ENCODE measurements around the gene AUTS2. TPM values are rescaled to one million over a fixed set of nuclear protein-coding genes. Genes with fewer than 3 reads are reported as not detected.

The AUTS2 gene
- total RNA-seq, 1 donor from 2014 or later: 56.0 TPM

GRCh38 chr7:70730451-70731110 lies 1132.3 kb downstream of the AUTS2 start:
- H3K4me1 ChIP-seq: no peaks in the 10 kb centered on the region
- no peaks in the 10 kb centered on the region for H3K36me3 ChIP-seq
- no peaks in the 10 kb centered on the region for H3K9me3 ChIP-seq
- no peak for TF ChIP-seq CTCF (IDR thresholded peaks at IDR 0.05)
- intact Hi-C loops (cut with DNase I): no loop called here
- no peak for DNase-seq
- peak overlapping the region; percentile 38 for H3K27ac ChIP-seq
- no peak overlapping the region for H3K4me3 ChIP-seq
- ATAC-seq: no peak
- H3K27me3 ChIP-seq: no peaks in the 10 kb centered on the region

- no peak for TF ChIP-seq CTCF (IDR thresholded peaks at IDR 0.05)
- intact Hi-C loops (cut with DNase I): no loop called here
- DNase-seq: no peak
- no peak for ATAC-seq
- H3K27me3 ChIP-seq: no peaks in the 10 kb centered on the region
- H3K36me3 ChIP-seq: no peaks in the 10 kb centered on the region
- no peaks in the 10 kb centered on the region for H3K9me3 ChIP-seq
- peaks cover 18% of the 10 kb centered on the region for H3K4me1 ChIP-seq
- no peak overlapping the region for H3K27ac ChIP-seq
- H3K4me3 ChIP-seq: no peak overlapping the region
Observed at GRCh38 chr7:70733090-70733489, 1134.8 kb downstream of the AUTS2 start.

- no peak for ATAC-seq
- TF ChIP-seq CTCF (IDR thresholded peaks at IDR 0.05): no peak
- intact Hi-C loops (cut with DNase I): no loop called here
- Histone ChIP-seq H3K27ac (no peak overlapping the region), H3K4me1 (peaks cover 27% of the 10 kb centered on the region), H3K4me3 (no peak overlapping the region), H3K36me3 (no peaks in the 10 kb centered on the region), H3K9me3 (no peaks in the 10 kb centered on the region), H3K27me3 (no peaks in the 10 kb centered on the region)
- DNase-seq: no peak
Observed at GRCh38 chr7:70734411-70734810, 1136.1 kb downstream of the AUTS2 start.

- no peak for ATAC-seq
- H3K27ac ChIP-seq: no peak overlapping the region
- H3K9me3 ChIP-seq: no peaks in the 10 kb centered on the region
- TF ChIP-seq CTCF (IDR thresholded peaks at IDR 0.05): no peak
- H3K27me3 ChIP-seq: no peaks in the 10 kb centered on the region
- no peaks in the 10 kb centered on the region for H3K36me3 ChIP-seq
- intact Hi-C loops (cut with DNase I): no loop called here
- peaks cover 33% of the 10 kb centered on the region for H3K4me1 ChIP-seq
- no peak for DNase-seq
- no peak overlapping the region for H3K4me3 ChIP-seq
Observed at GRCh38 chr7:70735313-70735712, 1137.0 kb downstream of the AUTS2 start.

GRCh38 chr7:70736715-70737460 lies 1138.6 kb downstream of the AUTS2 start:
- no peak for DNase-seq

More at GRCh38 chr7:70736715-70737460, 1138.6 kb downstream of the AUTS2 start:
- Histone ChIP-seq H3K27me3 (no peaks in the 10 kb centered on the region), H3K36me3 (no peaks in the 10 kb centered on the region), H3K4me3 (no peak overlapping the region), H3K9me3 (no peaks in the 10 kb centered on the region), H3K27ac (peak overlapping the region; percentile 65), H3K4me1 (peaks cover 33% of the 10 kb centered on the region)
- ATAC-seq: peak; percentile 67
- TF ChIP-seq CTCF (IDR thresholded peaks at IDR 0.05): no peak
- intact Hi-C loops (cut with DNase I): no loop called here
